Measurements from ENCODE around the gene GSC.
A peak's percentile ranks its signal among the peaks of the same experiment; 100 is the strongest.

Gene GSC

DNA sequence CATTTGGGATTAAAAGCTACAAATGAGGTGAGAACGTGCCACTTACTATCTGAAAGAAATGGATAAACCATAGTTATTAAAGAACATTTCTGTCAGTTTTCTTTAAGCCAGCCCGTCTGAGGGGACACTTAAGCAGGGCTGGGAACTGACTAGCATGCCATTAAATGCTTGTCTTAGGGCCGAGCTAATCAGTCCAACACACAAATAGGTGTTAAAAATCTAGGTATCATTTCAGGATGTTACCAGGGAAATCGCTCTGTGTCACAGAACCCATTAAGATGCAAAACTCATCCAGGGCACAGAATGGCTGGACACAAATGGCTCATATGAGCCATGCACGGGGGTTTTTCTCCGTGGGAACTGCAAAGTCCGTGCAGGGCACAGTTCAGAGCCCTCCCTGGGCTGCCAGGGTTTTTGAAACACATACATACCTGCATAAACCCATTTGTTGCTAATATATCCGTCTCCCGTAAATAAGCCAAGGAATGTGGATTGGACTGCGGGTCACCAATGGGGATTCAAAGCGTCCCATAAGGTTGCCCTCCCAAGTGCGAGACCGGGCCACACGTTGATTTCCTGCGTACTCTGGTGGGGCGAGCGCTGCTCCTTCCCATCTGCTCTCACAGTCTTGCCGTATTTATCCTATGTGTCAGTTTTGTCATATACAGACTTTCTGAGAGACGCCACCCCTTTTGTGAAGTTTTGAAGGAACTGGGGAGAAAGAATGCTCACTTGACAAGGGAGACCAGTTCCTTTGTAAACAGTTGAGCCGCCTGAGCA is 5.4 kb upstream of the GSC start:
- H3K27ac Mint-ChIP-seq = no peak overlapping the region
- H3K36me3 Mint-ChIP-seq = no peaks in the 10 kb centered on the region
- peaks cover 6% of the 10 kb centered on the region for H3K4me1 Mint-ChIP-seq
- H3K27me3 Mint-ChIP-seq = peaks cover 55% of the 10 kb centered on the region
- H3K9me3 Mint-ChIP-seq = no peaks in the 10 kb centered on the region
- H3K4me3 Mint-ChIP-seq = no peak overlapping the region

DNA sequence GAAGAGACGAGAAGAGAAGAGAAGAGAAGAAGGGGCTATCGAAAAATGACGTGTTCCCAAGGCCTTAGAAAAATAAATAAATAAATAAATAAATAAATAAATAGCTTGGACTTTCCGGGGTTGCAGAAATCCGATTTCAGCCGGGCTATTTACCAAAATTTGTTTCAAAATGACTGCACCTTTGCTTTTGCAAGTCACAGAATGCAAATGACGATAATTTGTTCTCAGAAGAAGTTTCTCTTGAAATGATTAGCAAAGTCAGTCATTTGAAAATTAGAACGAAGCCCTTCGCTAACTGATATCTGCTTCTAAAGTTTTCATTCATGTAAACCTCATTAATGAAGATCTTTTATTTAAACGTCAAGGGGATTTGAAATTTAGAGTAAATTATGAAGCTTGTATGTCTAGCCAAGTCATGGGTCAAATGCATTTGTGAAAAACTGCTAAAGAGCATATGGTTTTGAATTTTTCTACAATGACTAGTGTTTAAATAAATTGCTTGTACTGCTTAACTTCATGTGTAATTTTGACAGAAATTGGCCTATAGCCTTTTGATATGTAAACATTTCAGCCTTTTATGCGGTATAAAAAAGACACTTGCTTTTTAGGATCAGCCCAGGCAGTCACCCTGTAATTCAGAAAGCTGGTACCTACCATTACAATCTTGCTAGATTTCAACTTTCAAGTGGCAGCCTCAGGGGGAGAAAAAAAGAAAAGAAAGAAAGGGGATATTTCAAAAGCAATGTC is 4.6 kb upstream of the GSC start:
- H3K9me3 Mint-ChIP-seq = no peaks in the 10 kb centered on the region
- H3K36me3 Mint-ChIP-seq = no peaks in the 10 kb centered on the region
- peaks cover 6% of the 10 kb centered on the region for H3K4me1 Mint-ChIP-seq
- H3K27me3 Mint-ChIP-seq = peaks cover 54% of the 10 kb centered on the region
- H3K4me3 Mint-ChIP-seq = no peak overlapping the region
- no peak overlapping the region for H3K27ac Mint-ChIP-seq

DNA sequence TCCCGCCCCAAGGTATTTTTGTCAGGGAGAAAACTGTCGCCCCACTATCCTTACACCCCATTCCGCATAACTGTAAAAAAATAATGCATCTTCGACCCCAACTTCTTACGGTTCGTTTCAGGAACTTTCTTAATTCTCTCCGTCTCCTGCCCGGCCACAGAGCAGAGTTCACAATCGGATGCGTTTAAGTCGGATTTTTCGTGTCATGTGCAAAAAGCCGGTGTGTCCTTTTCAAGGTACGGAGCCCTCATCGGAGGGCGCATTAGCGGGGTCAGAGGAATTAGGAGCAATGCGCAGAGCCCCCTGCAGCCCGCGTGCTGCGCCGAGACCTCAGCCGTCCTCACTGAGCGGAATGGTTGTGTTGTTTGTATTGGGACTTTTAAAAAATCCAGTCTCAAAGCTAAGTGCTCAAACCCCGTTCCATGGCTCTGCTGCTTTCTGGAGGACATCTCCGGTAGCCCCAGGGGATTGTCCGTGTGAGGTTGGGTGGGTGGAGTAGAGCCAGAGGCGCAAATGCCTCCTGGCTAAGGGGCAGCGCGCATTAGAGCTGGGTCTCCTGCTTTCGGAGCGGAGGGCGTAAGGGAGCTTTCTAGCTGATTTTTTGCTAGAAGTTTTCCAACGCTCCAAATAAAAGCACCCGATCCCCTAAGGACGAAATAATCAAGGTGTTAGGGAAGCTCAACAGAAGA is 3.9 kb upstream of the GSC start:
- no peaks in the 10 kb centered on the region for H3K36me3 Mint-ChIP-seq
- H3K9me3 Mint-ChIP-seq = no peaks in the 10 kb centered on the region
- H3K27ac Mint-ChIP-seq = no peak overlapping the region
- H3K4me1 Mint-ChIP-seq = peaks cover 11% of the 10 kb centered on the region
- H3K4me3 Mint-ChIP-seq = no peak overlapping the region
- H3K27me3 Mint-ChIP-seq = peaks cover 53% of the 10 kb centered on the region

DNA sequence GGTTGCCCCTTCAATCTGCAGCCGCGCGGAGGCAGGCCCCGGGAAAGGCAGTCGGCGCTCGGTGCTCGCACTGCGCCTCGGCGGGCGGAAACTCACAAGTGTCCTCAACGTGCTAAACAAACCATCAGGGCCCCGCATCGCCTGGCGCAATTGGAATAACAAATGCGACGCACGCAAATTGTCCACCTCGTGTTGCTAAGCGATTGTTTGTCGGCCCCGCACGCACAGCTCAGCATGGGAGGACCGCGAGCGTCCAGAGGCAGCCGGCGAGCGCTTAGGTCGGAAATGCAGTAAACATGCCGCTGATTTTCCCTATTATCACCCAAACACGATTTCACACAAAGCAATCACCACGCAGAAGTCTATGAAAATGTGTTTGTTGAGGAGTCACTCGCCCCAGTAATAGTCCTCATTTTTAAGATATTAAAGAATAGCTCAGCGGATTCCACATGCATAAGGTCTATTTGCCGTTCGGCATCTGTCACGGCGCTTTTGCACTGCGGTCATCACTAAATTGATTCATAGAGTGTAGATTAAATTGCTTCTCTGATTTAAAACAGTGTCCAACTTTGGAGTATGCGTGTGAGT is 3.2 kb upstream of the GSC start:
- Mint-ChIP-seq H3K4me1 (peaks cover 16% of the 10 kb centered on the region), H3K4me3 (no peak overlapping the region), H3K9me3 (no peaks in the 10 kb centered on the region), H3K27ac (no peak overlapping the region), H3K27me3 (peaks cover 56% of the 10 kb centered on the region), H3K36me3 (no peaks in the 10 kb centered on the region)

DNA sequence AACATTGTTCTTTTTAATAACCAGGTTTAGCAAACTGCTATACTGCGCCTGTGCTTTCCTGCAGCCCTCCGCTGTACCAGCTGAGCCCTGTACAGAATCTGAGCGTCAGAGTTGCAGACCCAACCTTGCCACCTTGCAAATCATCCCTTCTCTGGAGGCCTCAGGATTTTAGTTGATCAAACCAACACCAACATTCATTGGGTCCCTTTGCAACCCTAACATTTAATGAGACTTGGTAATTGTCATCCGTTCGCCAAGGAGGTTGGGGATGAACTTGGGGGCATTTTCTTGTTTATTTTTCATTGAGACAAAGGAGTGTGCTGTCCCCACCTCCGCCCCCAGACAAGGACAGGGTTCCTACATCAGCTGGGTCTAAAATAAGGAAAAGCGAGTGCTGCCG is 2.6 kb upstream of the GSC start:
- peaks cover 58% of the 10 kb centered on the region for H3K27me3 Mint-ChIP-seq
- H3K9me3 Mint-ChIP-seq = no peaks in the 10 kb centered on the region
- peaks cover 20% of the 10 kb centered on the region for H3K4me1 Mint-ChIP-seq
- no peaks in the 10 kb centered on the region for H3K36me3 Mint-ChIP-seq
- no peak overlapping the region for H3K27ac Mint-ChIP-seq
- no peak overlapping the region for H3K4me3 Mint-ChIP-seq

DNA sequence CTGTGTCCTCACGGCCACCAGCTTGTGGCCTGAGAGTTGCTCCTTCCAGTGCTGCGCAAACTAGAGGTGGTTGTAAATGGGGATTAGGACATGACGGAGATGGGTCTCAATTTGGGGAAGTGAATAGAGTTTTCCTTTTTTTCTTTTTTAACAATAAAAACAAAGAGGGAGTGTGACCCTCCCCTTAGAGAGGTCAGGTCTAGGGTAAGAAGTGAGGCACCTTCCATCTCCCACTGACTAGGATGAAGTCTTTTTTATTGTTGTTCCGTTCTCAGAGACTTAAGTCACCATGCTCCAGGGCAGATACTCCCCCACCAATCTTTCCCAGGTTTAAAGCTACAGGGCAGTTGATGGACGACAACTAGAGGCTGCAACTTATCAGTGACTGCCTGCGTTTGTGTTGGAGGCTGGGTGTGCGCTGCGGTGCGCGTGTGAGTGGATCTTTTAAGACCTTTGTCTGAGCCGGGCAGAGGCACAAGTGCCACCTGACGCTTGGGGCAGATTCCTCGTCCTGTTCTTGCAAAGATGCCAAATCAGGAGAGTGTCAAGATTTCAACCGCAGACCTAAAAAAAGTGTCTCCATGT is 2.1 kb upstream of the GSC start:
- no peak overlapping the region for H3K4me3 Mint-ChIP-seq
- H3K27ac Mint-ChIP-seq = no peak overlapping the region
- H3K4me1 Mint-ChIP-seq = peaks cover 20% of the 10 kb centered on the region
- no peaks in the 10 kb centered on the region for H3K9me3 Mint-ChIP-seq
- no peaks in the 10 kb centered on the region for H3K36me3 Mint-ChIP-seq
- peaks cover 56% of the 10 kb centered on the region for H3K27me3 Mint-ChIP-seq

DNA sequence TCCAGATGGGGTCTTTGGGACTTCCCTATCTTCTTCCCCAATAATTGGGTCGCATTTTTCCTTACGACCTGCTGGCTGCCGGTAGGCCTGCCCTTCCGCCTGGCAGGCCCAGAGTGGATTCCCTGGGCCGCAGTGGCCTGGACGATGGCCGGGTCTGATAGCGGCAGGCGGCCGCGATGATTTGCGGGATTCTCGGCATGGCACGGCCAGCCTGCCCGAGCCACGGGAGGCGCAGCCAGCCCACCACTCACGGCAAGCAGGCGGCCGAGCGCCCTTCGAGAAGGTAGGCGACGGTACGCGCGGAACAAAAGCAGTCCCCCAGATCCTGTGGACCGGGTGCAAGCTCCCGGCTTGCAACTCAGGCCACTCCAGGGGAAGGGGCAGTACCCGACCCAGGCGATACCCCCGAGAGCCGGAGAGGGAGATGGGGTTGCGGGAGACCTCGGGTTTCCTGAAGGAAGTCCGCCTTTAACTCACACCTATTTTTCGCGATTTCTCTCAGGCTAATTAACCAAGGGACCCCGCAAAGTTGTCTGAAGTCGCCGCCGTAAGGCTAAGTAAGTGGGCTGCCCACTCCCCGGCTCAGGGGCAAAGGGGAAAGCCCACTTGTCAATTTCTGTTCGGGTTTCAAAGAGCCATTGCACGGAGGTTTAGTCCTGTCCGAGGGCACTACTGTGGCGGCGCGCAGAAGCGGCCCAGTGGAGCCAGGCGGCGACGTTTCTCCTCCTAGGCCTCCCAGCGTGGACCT is 1.4 kb upstream of the GSC start:
- H3K36me3 Mint-ChIP-seq = no peaks in the 10 kb centered on the region
- H3K4me3 Mint-ChIP-seq = peak overlapping the region; percentile 42
- peaks cover 57% of the 10 kb centered on the region for H3K27me3 Mint-ChIP-seq
- H3K27ac Mint-ChIP-seq = no peak overlapping the region
- no peaks in the 10 kb centered on the region for H3K9me3 Mint-ChIP-seq
- H3K4me1 Mint-ChIP-seq = peaks cover 20% of the 10 kb centered on the region

DNA sequence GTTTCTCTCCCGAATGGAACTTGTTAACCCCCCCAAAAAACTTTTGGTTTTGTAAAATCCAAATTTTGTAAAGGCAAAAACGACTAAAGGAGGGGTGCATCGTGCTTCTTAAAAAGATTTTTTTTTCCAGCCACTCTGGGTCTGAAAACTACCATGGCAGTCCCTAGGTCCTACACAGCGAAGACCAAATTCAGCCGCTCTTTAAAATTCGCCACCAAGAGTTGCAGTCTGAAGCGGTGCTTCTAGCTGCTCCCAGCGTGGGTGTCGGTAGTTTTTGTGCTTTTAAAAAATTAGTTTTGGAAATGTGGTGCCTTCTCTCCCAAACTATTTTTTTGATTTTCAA is 873 bp upstream of the GSC start:
- no peak overlapping the region for H3K27ac Mint-ChIP-seq
- no peaks in the 10 kb centered on the region for H3K9me3 Mint-ChIP-seq
- peaks cover 53% of the 10 kb centered on the region for H3K27me3 Mint-ChIP-seq
- H3K4me1 Mint-ChIP-seq = peaks cover 20% of the 10 kb centered on the region
- no peaks in the 10 kb centered on the region for H3K36me3 Mint-ChIP-seq
- peak overlapping the region; percentile 40 for H3K4me3 Mint-ChIP-seq

DNA sequence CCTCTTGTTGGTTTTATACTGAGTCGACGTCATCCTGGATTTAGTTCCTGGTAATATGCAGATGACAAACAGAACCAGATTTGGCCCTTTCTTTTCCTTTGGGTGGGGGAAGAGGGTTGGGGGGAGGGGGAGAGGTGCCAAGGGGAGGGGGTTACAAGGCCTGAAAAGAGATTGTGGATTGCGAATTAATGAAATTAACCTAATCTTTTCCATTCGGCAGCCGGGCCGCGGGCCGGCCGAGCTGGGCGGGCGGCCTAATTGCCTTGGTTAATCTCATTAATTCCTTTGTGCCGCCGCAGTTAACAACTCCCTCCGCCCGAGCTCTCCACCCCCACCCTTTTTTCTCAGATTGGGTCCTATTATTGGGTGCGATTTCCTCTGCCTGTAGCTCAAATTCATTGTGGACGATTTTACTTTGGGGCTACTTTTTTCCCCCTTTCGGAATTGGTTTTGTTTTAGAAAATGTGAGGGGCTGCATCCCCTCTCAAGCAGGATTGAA is 387 bp upstream of the GSC start:
- no peak overlapping the region for H3K27ac Mint-ChIP-seq

DNA sequence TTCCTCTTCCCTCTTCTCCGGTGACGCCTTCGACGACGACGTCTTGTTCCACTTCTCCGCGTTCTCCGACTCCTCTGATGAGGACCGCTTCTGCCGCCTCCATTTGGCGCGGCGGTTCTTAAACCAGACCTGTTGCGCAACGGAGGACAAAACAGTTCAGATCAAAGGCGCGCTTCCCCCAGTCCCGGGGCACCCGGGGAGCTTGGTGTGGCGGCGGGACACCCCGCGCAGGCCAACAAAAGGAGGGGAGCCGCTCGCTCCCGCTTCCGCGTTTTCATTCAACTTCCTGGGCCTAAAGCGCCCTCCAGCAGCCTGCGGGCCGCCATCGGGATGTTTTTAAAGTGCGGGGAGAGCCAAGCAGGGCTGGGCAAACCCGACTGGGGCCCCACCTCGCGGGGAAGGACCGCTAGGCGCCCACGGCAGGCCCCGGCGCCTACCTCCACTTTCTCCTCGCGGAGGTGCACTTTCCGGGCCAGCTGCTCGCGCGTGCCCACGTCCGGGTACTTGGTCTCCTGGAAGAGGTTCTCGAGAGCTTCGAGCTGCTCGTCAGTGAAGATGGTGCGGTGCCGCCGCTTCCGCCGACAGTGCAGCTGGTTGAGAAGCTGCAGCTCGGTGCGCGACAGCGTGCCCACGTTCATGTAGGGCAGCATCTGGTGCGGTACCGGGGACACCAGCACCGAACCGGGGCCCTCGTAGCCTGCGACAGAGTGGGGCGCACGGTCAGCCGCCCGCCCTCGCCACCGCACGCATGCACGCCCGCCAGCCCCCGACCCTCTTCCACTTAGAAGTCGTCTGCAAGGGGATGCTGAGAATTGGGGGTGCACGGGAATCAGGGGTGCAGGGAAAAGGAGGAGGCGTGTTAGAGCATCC is 1.2 kb downstream of the GSC start:
- Mint-ChIP-seq H3K27ac (peak overlapping the region; percentile 77), H3K36me3 (no peaks in the 10 kb centered on the region), H3K9me3 (no peaks in the 10 kb centered on the region), H3K4me1 (peaks cover 20% of the 10 kb centered on the region), H3K4me3 (peak overlapping the region; percentile 77), H3K27me3 (peaks cover 50% of the 10 kb centered on the region)

More for the DNA sequence above, 387 bp upstream of the GSC start:
- peaks cover 20% of the 10 kb centered on the region for H3K4me1 Mint-ChIP-seq
- H3K4me3 Mint-ChIP-seq = peak overlapping the region; percentile 40
- no peaks in the 10 kb centered on the region for H3K9me3 Mint-ChIP-seq
- H3K36me3 Mint-ChIP-seq = no peaks in the 10 kb centered on the region
- H3K27me3 Mint-ChIP-seq = peaks cover 52% of the 10 kb centered on the region

DNA sequence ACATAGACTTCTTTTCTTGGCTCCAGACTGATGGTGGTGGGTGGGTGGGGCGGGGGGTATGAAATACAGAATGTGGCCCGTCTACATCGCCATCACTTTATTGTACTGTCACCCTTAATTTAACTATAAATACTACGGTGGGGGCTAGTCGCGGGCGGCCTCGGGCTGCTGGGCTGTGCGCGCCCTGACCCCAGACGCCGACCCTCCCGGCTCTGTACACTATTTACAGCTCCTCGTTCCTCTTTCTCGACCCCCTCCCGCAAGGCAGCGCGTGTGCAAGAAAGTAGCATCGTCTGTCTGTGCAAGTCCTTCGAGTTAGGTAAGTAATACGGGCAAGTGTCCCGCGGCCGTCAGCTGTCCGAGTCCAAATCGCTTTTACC is 1.8 kb downstream of the GSC start:
- Mint-ChIP-seq H3K4me3 (peak overlapping the region; percentile 27), H3K9me3 (no peaks in the 10 kb centered on the region), H3K27ac (peak overlapping the region; percentile 77), H3K4me1 (peaks cover 20% of the 10 kb centered on the region), H3K36me3 (no peaks in the 10 kb centered on the region), H3K27me3 (peaks cover 44% of the 10 kb centered on the region)

DNA sequence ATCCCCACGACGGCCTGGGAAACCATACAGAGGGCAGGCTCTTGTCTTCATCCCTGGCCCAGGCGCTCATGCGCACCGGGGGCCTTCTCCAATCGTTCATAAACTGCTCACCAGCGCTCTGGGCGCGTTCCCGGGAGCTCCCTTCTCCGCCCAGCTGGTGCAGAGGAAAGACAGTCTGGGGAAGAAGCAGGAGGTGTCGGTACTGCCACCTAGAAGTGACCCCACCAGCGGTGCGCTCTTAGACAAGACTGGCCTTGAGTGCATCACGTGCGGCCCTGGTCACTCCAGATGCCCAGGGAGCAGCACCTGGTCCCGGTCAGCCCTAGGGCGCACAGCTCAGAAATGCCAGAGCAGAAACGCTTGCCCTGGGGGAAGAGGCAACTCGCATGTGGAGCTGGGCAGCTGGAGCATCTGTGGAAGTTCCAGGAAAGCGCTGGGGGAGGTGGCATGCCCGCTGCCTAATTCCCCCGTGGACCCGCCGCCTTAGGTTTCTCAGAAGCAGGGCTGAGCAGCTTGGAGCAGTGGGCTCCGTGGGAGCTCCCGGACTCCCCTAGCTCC is 2.5 kb downstream of the GSC start:
- no peak overlapping the region for H3K4me3 Mint-ChIP-seq
- H3K9me3 Mint-ChIP-seq = no peaks in the 10 kb centered on the region
- H3K27me3 Mint-ChIP-seq = peaks cover 43% of the 10 kb centered on the region
- H3K4me1 Mint-ChIP-seq = peaks cover 20% of the 10 kb centered on the region
- no peaks in the 10 kb centered on the region for H3K36me3 Mint-ChIP-seq
- no peak overlapping the region for H3K27ac Mint-ChIP-seq

DNA sequence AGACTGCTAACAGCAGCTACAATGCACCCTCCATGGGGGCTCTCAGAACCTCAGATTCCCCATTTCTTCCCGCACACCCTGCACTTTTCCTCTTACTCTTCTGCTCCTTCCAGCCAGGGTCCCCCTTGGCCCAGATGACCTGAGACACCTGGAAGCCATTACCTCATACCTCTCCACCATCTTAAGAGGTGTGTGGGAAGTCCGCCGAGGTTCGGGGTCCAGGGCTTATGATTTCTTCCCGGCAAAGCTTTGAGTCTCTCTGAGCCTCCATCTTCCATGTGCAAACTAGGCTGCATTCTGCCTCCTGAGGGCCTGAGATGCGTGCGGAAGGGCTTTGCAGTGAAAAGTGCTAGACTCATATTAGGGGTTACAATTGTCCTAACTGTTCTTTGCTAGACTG is 5.3 kb downstream of the GSC start:
- no peak overlapping the region for H3K4me3 Mint-ChIP-seq
- H3K4me1 Mint-ChIP-seq = peaks cover 14% of the 10 kb centered on the region
- peaks cover 38% of the 10 kb centered on the region for H3K27me3 Mint-ChIP-seq
- H3K9me3 Mint-ChIP-seq = no peaks in the 10 kb centered on the region
- no peaks in the 10 kb centered on the region for H3K36me3 Mint-ChIP-seq
- H3K27ac Mint-ChIP-seq = no peak overlapping the region

DNA sequence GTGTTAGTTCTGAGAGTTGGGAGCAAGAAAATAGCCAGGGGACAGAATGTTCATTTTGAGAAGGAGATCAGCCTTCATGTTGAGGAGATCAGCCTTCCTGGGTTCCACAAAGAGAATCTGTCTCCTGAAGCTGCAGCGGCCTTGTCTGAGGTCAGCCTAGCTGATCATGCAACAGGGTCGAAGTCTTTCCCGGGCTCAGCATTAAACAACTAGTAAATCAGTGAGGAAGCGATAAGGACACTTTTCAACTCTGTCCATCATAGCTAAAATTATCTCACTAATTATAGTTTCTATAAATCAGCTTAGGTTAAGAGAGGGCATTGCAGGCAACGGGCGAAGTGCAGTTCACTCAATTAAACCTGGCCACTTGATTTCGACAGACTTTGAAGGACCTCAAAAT is 7.5 kb downstream of the GSC start:
- Mint-ChIP-seq H3K9me3 (no peaks in the 10 kb centered on the region), H3K27ac (no peak overlapping the region), H3K4me1 (no peaks in the 10 kb centered on the region), H3K4me3 (no peak overlapping the region), H3K27me3 (peaks cover 26% of the 10 kb centered on the region), H3K36me3 (no peaks in the 10 kb centered on the region)

Measured in activated naive CD4-positive, alpha-beta T cell treated with anti-CD3 and anti-CD28 coated beads, Interleukin-2, amount 50 U/mL, for 24 hours (primary cell).